ENCODE results near the gene ADGRG6. TPM values are rescaled to one million over a fixed set of nuclear protein-coding genes. Genes with fewer than 3 reads are reported as not detected.

ADGRG6 gene
- total RNA-seq, 1 donor from 2014 or later = 7.7 TPM

DNA sequence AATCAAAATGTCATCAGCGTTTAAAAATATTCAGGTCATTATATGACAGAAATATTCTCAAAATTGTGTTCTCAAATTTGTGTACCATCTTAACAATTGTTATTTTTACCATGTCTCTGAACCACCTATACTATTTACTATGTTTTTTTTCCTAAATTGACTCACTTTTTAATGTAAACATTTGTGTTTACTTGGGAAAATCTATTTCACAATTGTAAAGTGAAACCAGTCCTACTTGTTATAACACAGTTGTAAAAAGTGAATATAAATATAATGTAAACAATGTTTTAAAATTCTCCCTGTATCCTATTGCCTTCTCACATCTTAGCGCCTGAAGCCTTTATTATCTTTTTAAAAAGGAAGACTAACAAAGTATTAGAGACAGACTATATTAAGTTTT, 83.5 kb downstream of the ADGRG6 start:
- intact Hi-C loops (cut with DNase I) = loop anchor here (5.0 kb wide), 1 partner anchor 228 kb away; no protein-coding TSS in a partner anchor
- TF ChIP-seq, protein P1, sequence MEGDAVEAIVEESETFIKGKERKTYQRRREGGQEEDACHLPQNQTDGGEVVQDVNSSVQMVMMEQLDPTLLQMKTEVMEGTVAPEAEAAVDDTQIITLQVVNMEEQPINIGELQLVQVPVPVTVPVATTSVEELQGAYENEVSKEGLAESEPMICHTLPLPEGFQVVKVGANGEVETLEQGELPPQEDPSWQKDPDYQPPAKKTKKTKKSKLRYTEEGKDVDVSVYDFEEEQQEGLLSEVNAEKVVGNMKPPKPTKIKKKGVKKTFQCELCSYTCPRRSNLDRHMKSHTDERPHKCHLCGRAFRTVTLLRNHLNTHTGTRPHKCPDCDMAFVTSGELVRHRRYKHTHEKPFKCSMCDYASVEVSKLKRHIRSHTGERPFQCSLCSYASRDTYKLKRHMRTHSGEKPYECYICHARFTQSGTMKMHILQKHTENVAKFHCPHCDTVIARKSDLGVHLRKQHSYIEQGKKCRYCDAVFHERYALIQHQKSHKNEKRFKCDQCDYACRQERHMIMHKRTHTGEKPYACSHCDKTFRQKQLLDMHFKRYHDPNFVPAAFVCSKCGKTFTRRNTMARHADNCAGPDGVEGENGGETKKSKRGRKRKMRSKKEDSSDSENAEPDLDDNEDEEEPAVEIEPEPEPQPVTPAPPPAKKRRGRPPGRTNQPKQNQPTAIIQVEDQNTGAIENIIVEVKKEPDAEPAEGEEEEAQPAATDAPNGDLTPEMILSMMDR (IDR thresholded peaks at IDR 0.05) = no peak
- no peak overlapping the region for H3K4me3 ChIP-seq

GRCh38 chr6:142386657-142387056, 84.8 kb downstream of the ADGRG6 start:
- Histone ChIP-seq H3K4me3 (no peak overlapping the region), H3K27ac (no peak overlapping the region), H3K27me3 (no peaks in the 10 kb centered on the region), H3K4me1 (no peaks in the 10 kb centered on the region), H3K9me3 (no peaks in the 10 kb centered on the region), H3K36me3 (no peaks in the 10 kb centered on the region)
- DNase-seq (ENCODE audit: low spot score in 2 of 2) = no peak
- TF ChIP-seq, protein P1 (IDR thresholded peaks at IDR 0.05) = no peak
- intact Hi-C loops (cut with DNase I) = loop anchor here (5.0 kb wide), 1 partner anchor 229 kb away; no protein-coding TSS in a partner anchor

More for the DNA sequence above, 83.5 kb downstream of the ADGRG6 start:
- H3K27ac ChIP-seq = no peak overlapping the region
- no peak for DNase-seq (ENCODE audit: low spot score in 2 of 2)
- H3K27me3 ChIP-seq = no peaks in the 10 kb centered on the region
- no peaks in the 10 kb centered on the region for H3K36me3 ChIP-seq
- no peaks in the 10 kb centered on the region for H3K9me3 ChIP-seq
- no peaks in the 10 kb centered on the region for H3K4me1 ChIP-seq

DNA sequence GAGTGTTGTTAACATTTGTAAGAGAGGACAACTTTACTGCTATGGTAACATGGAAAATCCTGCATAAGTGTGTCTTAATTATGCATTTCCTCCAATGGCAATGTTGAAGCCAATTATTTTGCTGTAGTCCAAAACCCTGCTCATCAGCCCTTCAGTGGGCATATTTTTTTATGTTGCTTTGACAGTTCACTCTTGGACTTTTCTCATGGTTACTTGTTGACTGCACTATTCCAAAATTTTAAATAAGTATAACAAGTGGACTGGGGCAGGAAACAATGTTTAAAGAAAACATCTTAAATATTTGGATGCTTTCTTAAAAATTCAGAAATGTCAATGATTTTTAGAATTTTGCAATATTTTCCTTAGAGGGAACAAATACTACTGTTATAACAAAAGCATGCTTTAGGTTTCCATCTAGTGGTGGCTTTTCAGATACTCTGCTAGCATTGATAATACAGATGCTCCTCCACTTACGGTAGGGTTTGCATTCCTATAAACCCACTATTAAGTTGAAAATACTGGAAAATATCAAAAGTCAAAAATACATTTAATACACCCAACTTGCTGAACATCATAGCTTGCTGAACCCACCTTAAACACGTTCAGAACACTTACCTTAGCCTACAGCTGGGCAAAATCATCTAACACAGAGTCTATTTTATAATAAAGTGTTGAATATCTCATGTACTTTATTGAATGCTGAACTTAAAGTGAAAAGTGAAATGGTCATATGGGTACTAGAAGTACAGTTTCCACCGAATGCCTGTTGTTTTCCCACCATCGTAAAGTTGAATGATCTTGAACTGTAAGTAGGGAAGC, 86.4 kb downstream of the ADGRG6 start:
- H3K36me3 ChIP-seq = no peaks in the 10 kb centered on the region
- no peaks in the 10 kb centered on the region for H3K27me3 ChIP-seq
- H3K9me3 ChIP-seq = no peaks in the 10 kb centered on the region
- intact Hi-C loops (cut with DNase I) = loop anchor here (5.0 kb wide), 1 partner anchor 231 kb away; no protein-coding TSS in a partner anchor
- TF ChIP-seq, protein P1 (IDR thresholded peaks at IDR 0.05) = peak; percentile 23 to 46 (median 38)
- no peak for DNase-seq (ENCODE audit: low spot score in 2 of 2)
- H3K4me1 ChIP-seq = no peaks in the 10 kb centered on the region
- no peak overlapping the region for H3K27ac ChIP-seq
- H3K4me3 ChIP-seq = no peak overlapping the region

DNA sequence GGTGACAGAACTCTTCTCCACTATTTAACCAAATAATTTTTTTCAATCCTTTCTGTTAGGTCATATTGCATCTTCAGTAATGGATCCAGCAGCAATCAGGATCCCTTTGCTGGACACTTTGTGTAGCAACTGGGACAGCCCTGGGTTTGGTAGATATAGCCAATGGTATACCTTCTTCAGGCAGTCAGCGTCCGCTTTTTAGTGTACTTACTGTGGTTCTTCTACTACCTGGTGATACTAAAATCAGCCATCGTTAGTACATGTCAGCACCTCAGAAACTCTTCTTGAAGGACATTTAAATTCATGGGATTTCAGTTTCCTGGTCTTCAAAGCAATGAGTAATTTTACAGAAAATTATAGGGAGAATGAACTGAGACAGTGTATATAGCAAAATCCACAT, 93.5 kb downstream of the ADGRG6 start:
- no peaks in the 10 kb centered on the region for H3K27me3 ChIP-seq
- TF ChIP-seq, protein P1 (IDR thresholded peaks at IDR 0.05) = no peak
- H3K4me1 ChIP-seq = no peaks in the 10 kb centered on the region
- intact Hi-C loops (cut with DNase I) = no loop called here
- H3K27ac ChIP-seq = no peak overlapping the region
- H3K4me3 ChIP-seq = no peak overlapping the region
- H3K9me3 ChIP-seq = no peaks in the 10 kb centered on the region
- no peak for DNase-seq (ENCODE audit: low spot score in 2 of 2)
- no peaks in the 10 kb centered on the region for H3K36me3 ChIP-seq

- H3K27me3 ChIP-seq = no peaks in the 10 kb centered on the region
- H3K9me3 ChIP-seq = no peaks in the 10 kb centered on the region
- no peaks in the 10 kb centered on the region for H3K36me3 ChIP-seq
- TF ChIP-seq, protein P1 (IDR thresholded peaks at IDR 0.05) = no peak
- no peak for DNase-seq (ENCODE audit: low spot score in 2 of 2)
- H3K27ac ChIP-seq = no peak overlapping the region
- intact Hi-C loops (cut with DNase I) = no loop called here
- H3K4me3 ChIP-seq = no peak overlapping the region
- no peaks in the 10 kb centered on the region for H3K4me1 ChIP-seq
These were observed 94.0 kb downstream of the ADGRG6 start for GRCh38 chr6:142395768-142396231.

Measured in ascending aorta (tissue), 2 donors.